A549 treated with AZD9567 at 1 μM for 4 hours (cell line): ENCODE measurements around the gene PTPN9. TPM values are rescaled to one million over a fixed set of nuclear protein-coding genes. Genes with fewer than 3 reads are reported as not detected.

ENCODE experiments used
- total RNA-seq: library from RNA; stranded (reverse); fragments of 200-300 nt; extraction: Qiagen RNA extraction; gene quantifications from 5 replicates; pipeline ENCODE4 v1.2.3, GENCODE V29; 2022; ENCODE audit not compliant: insufficient read depth

PTPN9 gene
- total RNA-seq: 38.2 to 48.3 TPM (median 43.8 TPM) in 5 replicates

GRCh38 chr15:75578948-75579920 lies at the start of gene PTPN9:
Gene PTPN9 (minus strand): TSS chr15:75579315. CDS start chr15:75578776, 539 bp downstream.

GRCh38 chr15:75625542-75626347 lies 46.6 kb upstream of the PTPN9 start, which contains the start of gene SNUPN:
Gene SNUPN (minus strand): TSS chr15:75625725. CDS start chr15:75621051, 4,674 bp downstream.

GRCh38 chr15:75451674-75452363 lies 127.3 kb downstream of the PTPN9 start, which contains the start of gene SIN3A:
Gene SIN3A (minus strand): TSS chr15:75451690. CDS start chr15:75430375, 21,315 bp downstream.

Other genes starting within 250 kb of the PTPN9 start
- gene COMMD4, start 243.3 kb downstream of the PTPN9 start, total RNA-seq: 178 to 189 TPM (median 188 TPM) in 5 replicates
- 1.3 to 7.2 TPM (median 2.2 TPM) in 5 replicates for gene NEIL1, start 232.3 kb downstream of the PTPN9 start, total RNA-seq
- 53.0 to 105 TPM (median 93.9 TPM) in 5 replicates for gene MAN2C1, start 210.7 kb downstream of the PTPN9 start, total RNA-seq
- gene SIN3A, start 127.6 kb downstream of the PTPN9 start, total RNA-seq: 24.7 to 36.4 TPM (median 30.4 TPM) in 5 replicates
- 25.7 to 44.2 TPM (median 27.4 TPM) in 5 replicates for gene SNUPN, start 46.4 kb upstream of the PTPN9 start, total RNA-seq
- 89.0 to 127 TPM (median 126 TPM) in 5 replicates for gene IMP3, start 60.9 kb upstream of the PTPN9 start, total RNA-seq
- 9.9 to 15.1 TPM (median 14.0 TPM) in 5 replicates for gene SNX33, start 68.6 kb upstream of the PTPN9 start, total RNA-seq
- gene CSPG4, start 133.5 kb upstream of the PTPN9 start, total RNA-seq: 0.06 to 0.10 TPM (median 0.09 TPM) in 4 of 5 replicates, not detected in the other